SK-N-DZ (cell line): ENCODE data around the gene ZC3H13.

ENCODE experiments used
- DNase-seq: peaks from one replicate; pipeline ENCODE4 v3.0.0-alpha.2; 2015; ENCODE audit warnings: low spot score

Gene ZC3H13

GRCh38 chr13:46059405-46059804 is 6.9 kb upstream of the ZC3H13 start:
- no peak for DNase-seq

- no peak for DNase-seq
Measured at GRCh38 chr13:46058268-46058667, 5.7 kb upstream of the ZC3H13 start.

- DNase-seq: no peak
Measured at GRCh38 chr13:46057256-46058015, 4.9 kb upstream of the ZC3H13 start.

- DNase-seq: no peak
Measured at GRCh38 chr13:46053162-46054012, 841 bp upstream of the ZC3H13 start.

GRCh38 chr13:46051968-46052318 is 603 bp downstream of the ZC3H13 start:
- no peak for DNase-seq

GRCh38 chr13:46050771-46051170 is 1.8 kb downstream of the ZC3H13 start:
- DNase-seq: no peak

GRCh38 chr13:46045424-46045823 is 7.1 kb downstream of the ZC3H13 start:
- DNase-seq: peak; percentile 3

GRCh38 chr13:46043647-46044046 is 8.9 kb downstream of the ZC3H13 start:
- no peak for DNase-seq

GRCh38 chr13:46041419-46041839 is 11.1 kb downstream of the ZC3H13 start:
- no peak for DNase-seq

- no peak for DNase-seq
Measured at GRCh38 chr13:46040763-46041162, 11.8 kb downstream of the ZC3H13 start.

GRCh38 chr13:46039411-46040182 is 12.9 kb downstream of the ZC3H13 start:
- no peak for DNase-seq

GRCh38 chr13:46038296-46038695 is 14.2 kb downstream of the ZC3H13 start:
- DNase-seq: no peak

- no peak for DNase-seq
Measured at GRCh38 chr13:46035066-46035465, 17.5 kb downstream of the ZC3H13 start.

GRCh38 chr13:46032341-46032740 is 20.2 kb downstream of the ZC3H13 start:
- DNase-seq: no peak

- no peak for DNase-seq
Measured at GRCh38 chr13:46031581-46032263, 20.8 kb downstream of the ZC3H13 start.

- DNase-seq: no peak
Measured at GRCh38 chr13:46025157-46025556, 27.4 kb downstream of the ZC3H13 start.

GRCh38 chr13:46022481-46022880 is 30.1 kb downstream of the ZC3H13 start:
- no peak for DNase-seq

- DNase-seq: no peak
Measured at GRCh38 chr13:46016216-46016615, 36.3 kb downstream of the ZC3H13 start.

- no peak for DNase-seq
Measured at GRCh38 chr13:46015366-46015765, 37.2 kb downstream of the ZC3H13 start.

- DNase-seq: no peak
Measured at GRCh38 chr13:46012404-46012803, 40.1 kb downstream of the ZC3H13 start.

GRCh38 chr13:46010148-46010547 is 42.4 kb downstream of the ZC3H13 start:
- peak; percentile 4 for DNase-seq

GRCh38 chr13:46008631-46009030 is 43.9 kb downstream of the ZC3H13 start:
- no peak for DNase-seq
